HS-5 (cell line): ENCODE results near the gene REM1.

Experiments
- DNase-seq: peaks from one replicate; pipeline ENCODE4 v3.0.0-alpha.2; 2012; ENCODE audit warnings: low read depth

Gene REM1

GRCh38 chr20:31523361-31524283, 48.5 kb downstream of the REM1 start:
- no peak for DNase-seq

GRCh38 chr20:31527266-31527665, 52.2 kb downstream of the REM1 start:
- no peak for DNase-seq
